SU-DHL-6 (cell line): ENCODE measurements around the gene ZNHIT3.

Source experiments
- CTCF ChIP-seq: fragments of 200-600 bp; sonication (generic); IDR thresholded peaks from one replicate; pipeline ENCODE4 v1.5.1; 2017; ENCODE audit warnings: antibody characterized with exemption, mild to moderate bottlenecking, low read length, moderate library complexity; ENCODE audit not compliant: insufficient read depth, poor library complexity, severe bottlenecking
- EZH2phosphoT487 ChIP-seq: fragments of 200-600 bp; sonication (generic), shearing (Covaris generic); conservative IDR thresholded peaks from 2 replicates; pipeline ENCODE4 v1.6.1; 2018; ENCODE audit warnings: mild to moderate bottlenecking, antibody characterized with exemption, low read length, moderate library complexity, mixed read lengths

GRCh38 chr17:36542755-36543154 lies 56.3 kb downstream of the ZNHIT3 start:
- TF ChIP-seq CTCF (no peak), EZH2phosphoT487 (no peak)
